ENCODE data around the gene USP24.

The USP24 gene

DNA sequence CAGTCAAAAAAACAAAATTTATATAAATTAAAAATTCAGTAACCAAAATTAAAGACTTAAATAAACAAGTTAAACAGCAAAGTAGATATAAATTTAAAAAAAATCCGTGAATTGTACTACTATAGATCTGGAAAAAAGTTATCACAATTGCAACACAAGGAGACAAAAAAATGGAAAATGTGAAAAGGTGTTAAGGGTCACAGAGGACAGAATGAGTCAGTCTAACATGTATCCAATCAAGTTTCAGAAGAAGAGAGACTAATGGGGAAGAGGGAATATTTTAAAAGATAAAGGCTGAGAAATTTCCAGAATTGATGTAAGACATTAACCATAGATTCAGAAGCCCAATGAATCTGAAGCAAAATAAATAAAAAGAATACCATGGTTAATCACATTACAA, 46.0 kb downstream of the USP24 start:
- TF ChIP-seq, protein P1, sequence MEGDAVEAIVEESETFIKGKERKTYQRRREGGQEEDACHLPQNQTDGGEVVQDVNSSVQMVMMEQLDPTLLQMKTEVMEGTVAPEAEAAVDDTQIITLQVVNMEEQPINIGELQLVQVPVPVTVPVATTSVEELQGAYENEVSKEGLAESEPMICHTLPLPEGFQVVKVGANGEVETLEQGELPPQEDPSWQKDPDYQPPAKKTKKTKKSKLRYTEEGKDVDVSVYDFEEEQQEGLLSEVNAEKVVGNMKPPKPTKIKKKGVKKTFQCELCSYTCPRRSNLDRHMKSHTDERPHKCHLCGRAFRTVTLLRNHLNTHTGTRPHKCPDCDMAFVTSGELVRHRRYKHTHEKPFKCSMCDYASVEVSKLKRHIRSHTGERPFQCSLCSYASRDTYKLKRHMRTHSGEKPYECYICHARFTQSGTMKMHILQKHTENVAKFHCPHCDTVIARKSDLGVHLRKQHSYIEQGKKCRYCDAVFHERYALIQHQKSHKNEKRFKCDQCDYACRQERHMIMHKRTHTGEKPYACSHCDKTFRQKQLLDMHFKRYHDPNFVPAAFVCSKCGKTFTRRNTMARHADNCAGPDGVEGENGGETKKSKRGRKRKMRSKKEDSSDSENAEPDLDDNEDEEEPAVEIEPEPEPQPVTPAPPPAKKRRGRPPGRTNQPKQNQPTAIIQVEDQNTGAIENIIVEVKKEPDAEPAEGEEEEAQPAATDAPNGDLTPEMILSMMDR (conservative IDR thresholded peaks at IDR 0.05; ENCODE audit: low read length): no peak
- no peak for TF ChIP-seq EZH2phosphoT487 (IDR thresholded peaks at IDR 0.05; ENCODE audit: borderline replicate concordance)
- Histone ChIP-seq H3F3A (ENCODE audit: low read depth) (no peaks in the 10 kb centered on the region), H3K9ac (ENCODE audit: low read depth, low read length, poor library complexity, severe bottlenecking) (no peak overlapping the region), H3K9me2 (replicated peaks; ENCODE audit: low read depth, low read length) (no peaks in the 10 kb centered on the region), H4K20me1 (ENCODE audit: insufficient read depth, low read length, poor library complexity, severe bottlenecking) (peaks cover 11% of the 10 kb centered on the region), H3K4me1 (ENCODE audit: insufficient read depth, low read length, poor library complexity, severe bottlenecking) (no peaks in the 10 kb centered on the region), H3K4me2 (ENCODE audit: low read depth, low read length, poor library complexity, severe bottlenecking) (no peak overlapping the region), H3K27me3 (ENCODE audit: insufficient read depth, low read length, poor library complexity, severe bottlenecking) (no peaks in the 10 kb centered on the region), H3K4me3 (ENCODE audit: low read length, poor library complexity, severe bottlenecking) (no peak overlapping the region), H2AFZ (ENCODE audit: low read length) (no peak overlapping the region), H3K36me3 (ENCODE audit: insufficient read depth, low read length) (peaks cover 86% of the 10 kb centered on the region), H3K79me2 (ENCODE audit: insufficient read depth, low read length) (0 out of 2 replicates have a peak, but pooled peaks cover 3% of the 10 kb centered on the region), H3K9me3 (ENCODE audit: insufficient read depth, low read depth, low read length) (no peaks in the 10 kb centered on the region)

DNA sequence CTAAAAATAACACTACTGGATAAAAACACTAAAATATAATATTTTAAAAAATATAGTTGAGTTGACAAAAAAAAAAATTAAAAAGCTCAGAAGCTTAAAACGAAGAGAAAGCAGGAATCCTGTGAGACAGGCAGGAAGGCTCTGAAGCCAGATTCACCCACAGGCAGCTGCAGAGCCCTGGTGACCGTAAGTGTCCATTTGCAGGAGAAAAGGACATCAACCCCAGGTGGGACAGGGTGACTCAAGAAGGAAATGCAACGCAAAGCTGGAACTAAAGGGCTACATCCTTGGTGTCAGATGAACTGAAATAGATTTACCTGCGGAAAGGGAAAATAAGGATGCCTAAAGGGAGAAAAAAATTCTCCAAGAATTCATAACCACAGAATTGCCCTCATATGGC, 46.8 kb downstream of the USP24 start:
- Histone ChIP-seq H3K79me2 (ENCODE audit: insufficient read depth, low read length) (no peaks in the 10 kb centered on the region), H3K4me3 (ENCODE audit: low read length, poor library complexity, severe bottlenecking) (no peak overlapping the region), H3K9me2 (replicated peaks; ENCODE audit: low read depth, low read length) (no peaks in the 10 kb centered on the region), H3F3A (ENCODE audit: low read depth) (no peaks in the 10 kb centered on the region), H3K4me2 (ENCODE audit: low read depth, low read length, poor library complexity, severe bottlenecking) (no peak overlapping the region), H3K9ac (ENCODE audit: low read depth, low read length, poor library complexity, severe bottlenecking) (no peak overlapping the region), H3K9me3 (ENCODE audit: insufficient read depth, low read depth, low read length) (no peaks in the 10 kb centered on the region), H4K20me1 (ENCODE audit: insufficient read depth, low read length, poor library complexity, severe bottlenecking) (peaks cover 8% of the 10 kb centered on the region), H2AFZ (ENCODE audit: low read length) (no peak overlapping the region), H3K36me3 (ENCODE audit: insufficient read depth, low read length) (peaks cover 91% of the 10 kb centered on the region), H3K27me3 (ENCODE audit: insufficient read depth, low read length, poor library complexity, severe bottlenecking) (no peaks in the 10 kb centered on the region), H3K4me1 (ENCODE audit: insufficient read depth, low read length, poor library complexity, severe bottlenecking) (no peaks in the 10 kb centered on the region)
- TF ChIP-seq EZH2phosphoT487 (IDR thresholded peaks at IDR 0.05; ENCODE audit: borderline replicate concordance): no peak
- TF ChIP-seq, protein P1 (conservative IDR thresholded peaks at IDR 0.05; ENCODE audit: low read length): no peak

DNA sequence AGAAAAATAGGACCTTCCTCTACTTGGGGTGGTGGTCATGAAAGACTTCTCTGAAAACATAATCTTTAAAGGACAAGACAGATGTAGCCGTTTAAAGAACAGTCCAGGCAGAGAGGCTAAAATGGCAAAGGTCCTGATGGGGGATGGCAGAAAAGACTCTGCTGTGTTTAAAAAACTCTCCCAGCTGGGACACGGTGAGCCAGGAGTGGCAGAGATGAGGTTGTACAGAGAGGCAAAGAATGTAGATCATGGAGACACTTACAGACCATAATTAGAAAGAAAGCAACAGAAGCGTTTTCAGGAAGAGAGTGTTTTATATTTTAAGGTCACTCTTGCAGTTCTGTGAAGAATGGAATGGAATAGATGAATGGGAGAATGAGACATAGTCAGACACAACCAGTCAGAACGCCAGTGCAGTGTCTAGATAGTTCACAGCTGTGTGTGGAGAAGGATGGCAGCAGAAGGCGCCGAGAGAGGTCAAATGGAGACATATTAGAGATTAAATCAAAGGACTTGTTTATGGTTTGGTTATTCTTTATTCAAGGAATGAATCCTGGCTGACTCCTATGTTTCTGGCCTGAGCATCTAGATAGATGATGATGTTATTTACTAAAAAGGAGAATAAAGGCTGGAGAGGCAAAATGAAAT, 47.8 kb downstream of the USP24 start:
- Histone ChIP-seq H3K27me3 (ENCODE audit: insufficient read depth, low read length, poor library complexity, severe bottlenecking) (no peaks in the 10 kb centered on the region), H3K36me3 (ENCODE audit: insufficient read depth, low read length) (peaks cover 87% of the 10 kb centered on the region), H3K4me1 (ENCODE audit: insufficient read depth, low read length, poor library complexity, severe bottlenecking) (no peaks in the 10 kb centered on the region), H3K4me3 (ENCODE audit: low read length, poor library complexity, severe bottlenecking) (no peak overlapping the region), H3K9ac (ENCODE audit: low read depth, low read length, poor library complexity, severe bottlenecking) (no peak overlapping the region), H3K79me2 (ENCODE audit: insufficient read depth, low read length) (no peaks in the 10 kb centered on the region), H4K20me1 (ENCODE audit: insufficient read depth, low read length, poor library complexity, severe bottlenecking) (peaks cover 8% of the 10 kb centered on the region), H2AFZ (ENCODE audit: low read length) (no peak overlapping the region), H3F3A (ENCODE audit: low read depth) (no peaks in the 10 kb centered on the region), H3K9me3 (ENCODE audit: insufficient read depth, low read depth, low read length) (no peaks in the 10 kb centered on the region), H3K9me2 (replicated peaks; ENCODE audit: low read depth, low read length) (no peaks in the 10 kb centered on the region), H3K4me2 (ENCODE audit: low read depth, low read length, poor library complexity, severe bottlenecking) (no peak overlapping the region)
- TF ChIP-seq, protein P1 (conservative IDR thresholded peaks at IDR 0.05; ENCODE audit: low read length): no peak
- no peak for TF ChIP-seq EZH2phosphoT487 (IDR thresholded peaks at IDR 0.05; ENCODE audit: borderline replicate concordance)
